Measurements from ENCODE around the gene ARHGEF25.
A peak's percentile ranks its signal among the peaks of the same experiment; 100 is the strongest.
"Not testable (repeated sequence)": the region's sequence is repeated elsewhere in the genome, so short reads cannot be mapped to it uniquely, and the experiment has no call there.

Gene ARHGEF25

DNA sequence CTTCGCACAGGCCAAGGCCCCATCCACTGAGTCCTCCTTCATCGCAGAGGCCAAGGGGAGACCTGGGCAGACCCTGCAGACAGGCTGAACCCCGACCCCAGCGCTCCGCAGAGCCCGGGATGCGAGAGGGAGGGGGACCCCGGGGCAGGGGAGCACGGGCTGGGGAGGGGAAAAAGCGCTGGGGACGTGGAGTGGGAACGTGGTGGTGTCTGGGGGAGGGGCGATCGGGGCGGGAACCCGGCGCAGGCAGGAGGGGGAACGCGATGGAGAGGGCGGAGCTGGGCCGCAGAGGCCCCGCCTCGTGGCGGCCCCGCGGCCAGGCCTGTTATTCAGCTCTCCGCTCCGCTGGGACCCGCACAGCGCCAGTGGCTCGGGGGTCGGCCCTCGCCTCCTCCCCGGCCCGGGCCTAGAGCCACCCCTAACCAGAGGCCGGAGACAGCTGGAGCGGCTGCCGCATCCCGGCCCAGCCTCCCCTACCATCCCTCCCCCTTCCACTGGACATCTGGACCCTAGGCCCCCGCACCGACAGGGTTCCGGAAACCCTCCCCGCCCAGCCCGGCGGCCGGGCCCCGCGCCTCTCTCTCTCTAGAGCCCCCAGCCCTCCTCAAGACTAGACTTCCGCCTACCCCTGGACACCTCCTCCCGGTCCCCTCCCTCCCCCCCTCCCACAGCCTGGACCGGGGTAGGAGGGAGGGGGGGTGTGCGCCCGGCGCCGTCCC lies at the start of gene ARHGEF25:
TSS of gene ARHGEF25 (plus strand) at position 328 of the 719 bp plus-strand sequence. CDS start 460 bp downstream, outside the sequence.
- TF ChIP-seq, protein P1, sequence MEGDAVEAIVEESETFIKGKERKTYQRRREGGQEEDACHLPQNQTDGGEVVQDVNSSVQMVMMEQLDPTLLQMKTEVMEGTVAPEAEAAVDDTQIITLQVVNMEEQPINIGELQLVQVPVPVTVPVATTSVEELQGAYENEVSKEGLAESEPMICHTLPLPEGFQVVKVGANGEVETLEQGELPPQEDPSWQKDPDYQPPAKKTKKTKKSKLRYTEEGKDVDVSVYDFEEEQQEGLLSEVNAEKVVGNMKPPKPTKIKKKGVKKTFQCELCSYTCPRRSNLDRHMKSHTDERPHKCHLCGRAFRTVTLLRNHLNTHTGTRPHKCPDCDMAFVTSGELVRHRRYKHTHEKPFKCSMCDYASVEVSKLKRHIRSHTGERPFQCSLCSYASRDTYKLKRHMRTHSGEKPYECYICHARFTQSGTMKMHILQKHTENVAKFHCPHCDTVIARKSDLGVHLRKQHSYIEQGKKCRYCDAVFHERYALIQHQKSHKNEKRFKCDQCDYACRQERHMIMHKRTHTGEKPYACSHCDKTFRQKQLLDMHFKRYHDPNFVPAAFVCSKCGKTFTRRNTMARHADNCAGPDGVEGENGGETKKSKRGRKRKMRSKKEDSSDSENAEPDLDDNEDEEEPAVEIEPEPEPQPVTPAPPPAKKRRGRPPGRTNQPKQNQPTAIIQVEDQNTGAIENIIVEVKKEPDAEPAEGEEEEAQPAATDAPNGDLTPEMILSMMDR (IDR thresholded peaks at IDR 0.05; ENCODE audit: insufficient read depth, low read depth, low read length, missing control alignments), result no peak
- no peak for DNase-seq (ENCODE audit: low read depth)

DNA sequence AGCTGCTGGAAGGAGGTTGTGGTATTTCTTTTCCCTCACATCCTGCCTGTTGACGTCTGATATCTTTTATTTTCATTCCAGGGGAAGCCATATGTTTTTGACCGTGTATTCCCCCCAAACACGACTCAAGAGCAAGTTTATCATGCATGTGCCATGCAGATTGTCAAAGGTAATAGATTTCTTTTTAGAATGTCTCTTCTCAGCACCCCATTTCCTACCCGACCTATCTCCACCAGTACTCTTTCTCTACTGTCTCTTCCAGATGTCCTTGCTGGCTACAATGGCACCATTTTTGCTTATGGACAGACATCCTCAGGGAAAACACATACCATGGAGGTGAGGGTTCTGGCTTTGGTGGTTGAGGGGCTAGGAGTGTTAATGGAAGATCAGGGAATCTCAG lies 47.9 kb upstream of the ARHGEF25 start:
- TF ChIP-seq, protein P1 (IDR thresholded peaks at IDR 0.05; ENCODE audit: insufficient read depth, low read depth, low read length, missing control alignments), result no peak
- H3K4me3 ChIP-seq (ENCODE audit: low read length), result no peak overlapping the region
- no peak for DNase-seq (ENCODE audit: low read depth)

More for the DNA sequence above, at the start of gene ARHGEF25:
- H3K4me3 ChIP-seq (ENCODE audit: low read length), result peak within 1 kb of the TSS; percentile 41

DNA sequence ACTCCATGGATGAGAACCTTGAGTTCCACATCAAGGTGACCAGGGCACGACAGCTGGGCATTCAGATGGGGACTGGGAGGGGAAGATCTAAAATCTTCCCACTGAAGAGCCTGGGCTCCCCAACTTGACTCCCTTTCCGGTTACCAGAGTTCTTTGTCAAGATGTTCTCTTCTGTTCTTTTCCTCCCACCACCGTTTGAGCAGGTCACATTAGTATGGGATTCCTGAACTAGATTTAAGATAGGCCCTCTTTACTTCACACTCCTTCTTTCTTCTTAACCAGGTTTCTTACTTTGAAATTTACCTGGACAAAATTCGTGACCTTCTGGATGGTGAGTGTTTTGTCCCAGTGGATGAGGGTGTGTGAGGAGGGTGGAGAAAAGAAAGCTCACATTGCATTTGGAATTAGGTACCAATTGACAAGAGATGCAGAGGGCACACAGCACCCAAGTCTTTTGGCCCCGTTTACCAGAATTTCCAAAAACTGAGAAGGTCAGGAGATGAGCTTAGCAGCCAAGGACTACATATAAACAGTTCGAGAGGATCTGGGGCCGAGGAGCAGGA lies 47.0 kb upstream of the ARHGEF25 start:
- no peak for DNase-seq (ENCODE audit: low read depth)
- TF ChIP-seq, protein P1 (IDR thresholded peaks at IDR 0.05; ENCODE audit: insufficient read depth, low read depth, low read length, missing control alignments), result no peak
- no peak overlapping the region for H3K4me3 ChIP-seq (ENCODE audit: low read length)

DNA sequence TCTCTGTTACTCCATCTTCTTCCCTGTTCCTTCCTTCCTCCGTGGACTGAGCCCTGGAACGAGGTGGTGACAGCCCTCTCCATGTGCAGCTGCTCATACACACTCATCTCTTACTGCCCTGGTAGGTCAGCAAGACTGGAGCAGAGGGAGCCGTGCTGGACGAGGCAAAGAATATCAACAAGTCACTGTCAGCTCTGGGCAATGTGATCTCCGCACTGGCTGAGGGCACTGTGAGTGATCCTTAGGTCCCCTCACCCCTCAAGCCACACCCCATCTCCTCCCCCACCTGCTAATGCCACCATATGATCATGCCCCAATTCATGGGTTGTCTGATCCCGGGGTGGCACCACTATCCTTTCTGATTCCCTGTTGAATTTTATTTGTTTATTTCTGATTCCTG lies 42.4 kb upstream of the ARHGEF25 start:
- TF ChIP-seq, protein P1 (IDR thresholded peaks at IDR 0.05; ENCODE audit: insufficient read depth, low read depth, low read length, missing control alignments), result no peak
- H3K4me3 ChIP-seq (ENCODE audit: low read length), result no peak overlapping the region
- no peak for DNase-seq (ENCODE audit: low read depth)

DNA sequence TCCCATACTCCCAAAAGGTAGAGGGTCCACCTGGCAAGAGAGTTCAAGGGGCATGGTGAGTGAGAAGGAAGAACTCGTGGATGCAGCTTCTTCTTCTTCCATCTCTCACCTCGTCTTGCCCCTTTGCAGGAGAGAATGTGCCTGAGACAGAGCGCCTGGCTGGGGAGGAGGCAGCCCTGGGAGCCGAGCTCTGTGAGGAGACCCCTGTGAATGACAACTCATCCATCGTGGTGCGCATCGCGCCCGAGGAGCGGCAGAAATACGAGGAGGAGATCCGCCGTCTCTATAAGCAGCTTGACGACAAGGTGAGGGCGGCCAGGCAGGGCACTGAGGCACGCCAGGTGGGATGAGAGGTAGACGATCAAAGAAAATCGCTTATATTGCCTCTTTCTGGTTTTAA lies 41.4 kb upstream of the ARHGEF25 start:
- no peak for DNase-seq (ENCODE audit: low read depth)
- TF ChIP-seq, protein P1 (IDR thresholded peaks at IDR 0.05; ENCODE audit: insufficient read depth, low read depth, low read length, missing control alignments), result no peak
- H3K4me3 ChIP-seq (ENCODE audit: low read length), result no peak overlapping the region

DNA sequence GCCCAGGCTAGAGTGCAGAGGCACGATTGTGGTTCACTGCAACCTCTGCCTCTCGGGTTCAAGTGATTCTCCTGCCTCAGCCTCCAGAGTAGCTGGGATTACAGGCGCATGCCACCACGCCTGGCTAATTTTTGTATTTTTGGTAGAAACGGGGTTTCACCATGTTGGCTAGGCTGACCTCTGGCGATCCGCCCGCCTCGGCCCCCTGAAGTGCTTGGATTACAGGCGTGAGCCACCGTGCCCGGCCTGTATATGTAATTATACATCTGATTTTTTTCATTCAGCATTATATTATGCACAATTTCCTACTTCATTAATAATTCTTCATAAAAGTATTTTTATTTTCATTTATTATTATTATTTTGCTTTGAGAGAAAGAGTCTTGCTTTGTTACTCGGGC lies 40.8 kb upstream of the ARHGEF25 start:
- not testable (repeated sequence) for H3K4me3 ChIP-seq (ENCODE audit: low read length); DNase-seq (ENCODE audit: low read depth)

DNA sequence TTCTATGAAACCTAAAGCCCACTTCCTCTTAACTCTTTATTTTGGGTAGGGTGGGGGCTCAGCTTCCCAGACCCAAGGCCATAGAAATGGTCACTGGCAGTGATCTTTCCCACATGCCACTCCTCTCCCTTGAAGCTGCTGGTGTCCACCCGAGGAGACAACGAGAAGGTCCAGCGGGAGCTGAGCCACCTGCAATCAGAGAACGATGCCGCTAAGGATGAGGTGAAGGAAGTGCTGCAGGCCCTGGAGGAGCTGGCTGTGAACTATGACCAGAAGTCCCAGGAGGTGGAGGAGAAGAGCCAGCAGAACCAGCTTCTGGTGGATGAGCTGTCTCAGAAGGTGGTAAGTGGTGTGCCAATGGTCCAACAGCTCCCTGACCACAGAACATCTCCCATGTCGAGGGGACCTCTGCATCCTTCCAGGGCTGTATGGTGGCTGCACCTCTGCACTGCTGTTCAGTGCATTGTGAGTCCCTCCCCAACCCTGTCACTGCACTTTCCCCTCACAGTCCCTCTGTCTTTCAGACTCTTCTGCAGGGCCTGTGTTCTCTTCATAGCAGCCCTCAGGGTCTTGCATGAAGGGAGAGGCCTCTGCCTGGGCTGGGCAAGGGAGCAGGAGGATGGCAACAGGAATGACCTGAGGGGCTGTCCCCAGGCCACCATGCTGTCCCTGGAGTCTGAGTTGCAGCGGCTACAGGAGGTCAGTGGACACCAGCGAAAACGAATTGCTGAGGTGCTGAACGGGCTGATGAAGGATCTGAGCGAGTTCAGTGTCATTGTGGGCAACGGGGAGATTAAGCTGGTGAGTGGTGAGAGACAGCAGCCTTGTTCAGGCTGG lies 39.1 kb upstream of the ARHGEF25 start:
- DNase-seq (ENCODE audit: low read depth), result no peak
- TF ChIP-seq, protein P1 (IDR thresholded peaks at IDR 0.05; ENCODE audit: insufficient read depth, low read depth, low read length, missing control alignments), result no peak
- no peak overlapping the region for H3K4me3 ChIP-seq (ENCODE audit: low read length)
